Adrenal gland (tissue), 12 donors: Measurements from ENCODE around the gene KRTAP4-2. TPM values are rescaled to one million over a fixed set of nuclear protein-coding genes. Genes with fewer than 3 reads are reported as not detected.

Experiments used
- DNase-seq, 7 donors: peaks; one replicate each; pipeline ENCODE4 v3.0.0-alpha.2; 2019 to 2020
- H3K27ac ChIP-seq, 5 donors: fragments of 200-600 bp; sonication (generic) in 4 of 5; 1 replicate in 3 of 5; 2 replicates in 2 of 5; pipeline versions ENCODE4 v1.5.1 to v1.8.0; 2016 to 2020; ENCODE audit warnings: mild to moderate bottlenecking in 1 of 5
- H3K27me3 ChIP-seq: fragments of 200-600 bp; 2 replicates; pipeline ENCODE4 v1.8.0; 2021
- H3K36me3 ChIP-seq, 2 donors: fragments of 200-600 bp; replicated peaks in 1 of 2; 1 replicate in 1 of 2; 2 replicates in 1 of 2; pipeline versions ENCODE4 v1.5.1 to v1.8.0; 2018 to 2022
- H3K4me1 ChIP-seq, 2 donors: fragments of 200-600 bp; replicated peaks in 1 of 2; 1 replicate in 1 of 2; 2 replicates in 1 of 2; pipeline versions ENCODE4 v1.5.1 to v1.8.0; 2018 to 2021
- H3K4me3 ChIP-seq, 4 donors: fragments of 200-600 bp; sonication (generic) in 3 of 4; one replicate each; pipeline ENCODE4 v1.5.1; 2016 to 2018
- H3K9me3 ChIP-seq, 3 donors: fragments of 200-600 bp; sonication (generic) in 1 of 3; replicated peaks in 1 of 3; 1 replicate in 2 of 3; 2 replicates in 1 of 3; pipeline versions ENCODE4 v1.5.1 to v1.8.0; 2016 to 2021
- POLR2A ChIP-seq, 2 donors: fragments of 450-650 bp; IDR thresholded peaks; one replicate each; pipeline ENCODE4 v1.6.1; 2017; ENCODE audit warnings: antibody characterized with exemption in 2 of 2, mild to moderate bottlenecking in 2 of 2, moderate library complexity in 1 of 2
- WGBS, 4 donors: extraction: QIAGEN DNeasy Blood & Tissue Kit in 2 of 4; methylation state at CpG; one replicate each; pipeline versions ENCODE4 v1.1.5 to v1.1.7; 2013 to 2017; 5-methylcytosine and 5-hydroxymethylcytosine counted together
- intact Hi-C, 2 donors: fragments of 100-400 bp; cut with DNase I; formaldehyde crosslinking; loops; one replicate each; pipeline versions ENCODE4 v1.14.1 to v1.15.0; 2022 to 2023
- polyA plus RNA-seq, 3 donors: library from polyadenylated mRNA; stranded (reverse); fragments of 200-250 nt in 2 of 3; fragments of 350-450 nt in 1 of 3; fragmentation: Illumina TruSeq in 1 of 3; extraction: RNeasy Lipid Tissue Mini Kit (QIAGEN cat#74804) in 1 of 3; gene quantifications; one replicate each; pipeline ENCODE4 v1.2.3, GENCODE V29; 2013 to 2014
- total RNA-seq, 9 donors: library from RNA; depleted of rRNA in 4 of 9; stranded (reverse); fragments of >200 nt in 4 of 9; fragments of 120-200 nt in 1 of 9; fragmentation: NEBNext Ultra II Directional in 1 of 9; extraction: Animal tissue kit (Norgen Biotek cat#: 25700) in 1 of 9; gene quantifications; one replicate each; pipeline versions ENCODE4 v1.1.0 to v1.2.4, GENCODE V29; 2013 to 2023
- TF ChIP-seq, protein P1 (sequence below), 6 experiments: fragments of 450-650 bp in 4 of 6; fragments of 200-600 bp in 2 of 6; sonication (generic) in 1 of 6; IDR thresholded peaks; 1 replicate in 5 of 6; 2 replicates in 1 of 6; pipeline versions ENCODE4 v1.5.1 to v1.8.0; 2016 to 2021; ENCODE audit warnings: antibody characterized with exemption in 6 of 6, mild to moderate bottlenecking in 2 of 6, moderate library complexity in 1 of 6
- donor health status: healthy with polysubstance abuse.
- donor health status: Bipolar disorder and iron deficiency.
- donor health status: DM: yes; HTN: yes; CAD: no.
- donor health status: DM: no; HTN: no; CAD: no.
- donor health status: DM: no; HTN: no; CAD: no.
- donor health status: DM: yes; HTN: yes; CAD: no.

Gene KRTAP4-2
- total and polyA plus RNA-seq, 12 donors: not detected

DNA sequence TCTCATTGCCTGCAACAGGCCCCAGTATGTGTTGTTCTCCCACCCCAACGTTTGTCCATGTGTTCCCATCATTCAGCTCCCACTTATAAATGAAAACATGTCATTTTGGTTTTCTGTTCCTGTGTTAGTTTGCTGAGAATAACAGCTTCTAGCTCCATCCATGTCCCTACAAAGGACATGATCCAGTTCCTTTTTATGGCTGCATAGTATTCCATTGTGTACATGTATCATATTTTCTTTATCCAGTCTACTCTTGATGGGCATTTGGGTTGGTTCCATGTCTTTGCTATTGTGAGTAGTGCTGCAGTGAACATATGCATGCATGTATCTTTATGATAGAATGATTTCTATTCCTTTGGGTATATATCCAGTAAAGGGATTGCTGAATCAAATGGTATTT lies 37.7 kb upstream of the KRTAP4-2 start:
- intact Hi-C loops: no loop called here
- 58 to 87% (median 66%) methylated on average over 1 of the region's 1 CpG for WGBS, 4 donors
- DNase-seq: no peak

DNA sequence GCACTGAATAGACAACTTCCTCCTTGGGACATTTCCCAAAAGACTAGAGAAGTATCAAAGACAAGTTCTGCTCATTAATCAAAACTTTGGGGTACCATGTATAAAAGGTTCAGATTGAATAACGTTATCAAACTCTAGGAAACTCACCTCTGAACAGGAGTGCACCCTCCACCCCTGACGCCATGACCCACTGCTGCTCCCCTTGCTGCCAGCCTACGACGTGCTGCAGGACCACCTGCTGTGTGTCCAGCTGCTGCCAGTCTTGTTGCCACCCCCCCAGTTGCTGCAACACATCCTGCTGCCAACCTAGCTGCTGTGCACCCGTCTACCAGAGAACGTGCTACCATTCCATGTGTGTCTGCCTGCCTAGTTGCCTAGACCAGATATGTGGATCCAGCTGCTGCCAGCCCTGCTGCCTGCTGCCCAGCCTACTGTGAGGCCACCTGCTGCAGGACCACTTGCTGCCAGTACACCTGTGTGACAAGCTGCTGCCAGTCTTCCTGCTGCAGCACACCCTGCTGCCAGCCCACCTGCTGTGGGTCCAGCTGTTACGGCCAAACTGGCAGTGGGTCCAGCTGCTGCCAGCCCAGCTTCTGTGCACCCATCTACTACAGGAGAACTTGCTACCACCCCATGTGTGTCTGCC lies 34.6 kb upstream of the KRTAP4-2 start:
- no peak for DNase-seq
- Histone ChIP-seq H3K27me3 (peaks cover 11% of the 10 kb centered on the region), H3K9me3 (peaks cover 0 to 6% (median 0%) of the 10 kb centered on the region in 3 donors), H3K27ac (no peak overlapping the region), H3K4me1 (no peaks in the 10 kb centered on the region), H3K4me3 (no peak overlapping the region), H3K36me3 (no peaks in the 10 kb centered on the region)
- TF ChIP-seq, protein P1, sequence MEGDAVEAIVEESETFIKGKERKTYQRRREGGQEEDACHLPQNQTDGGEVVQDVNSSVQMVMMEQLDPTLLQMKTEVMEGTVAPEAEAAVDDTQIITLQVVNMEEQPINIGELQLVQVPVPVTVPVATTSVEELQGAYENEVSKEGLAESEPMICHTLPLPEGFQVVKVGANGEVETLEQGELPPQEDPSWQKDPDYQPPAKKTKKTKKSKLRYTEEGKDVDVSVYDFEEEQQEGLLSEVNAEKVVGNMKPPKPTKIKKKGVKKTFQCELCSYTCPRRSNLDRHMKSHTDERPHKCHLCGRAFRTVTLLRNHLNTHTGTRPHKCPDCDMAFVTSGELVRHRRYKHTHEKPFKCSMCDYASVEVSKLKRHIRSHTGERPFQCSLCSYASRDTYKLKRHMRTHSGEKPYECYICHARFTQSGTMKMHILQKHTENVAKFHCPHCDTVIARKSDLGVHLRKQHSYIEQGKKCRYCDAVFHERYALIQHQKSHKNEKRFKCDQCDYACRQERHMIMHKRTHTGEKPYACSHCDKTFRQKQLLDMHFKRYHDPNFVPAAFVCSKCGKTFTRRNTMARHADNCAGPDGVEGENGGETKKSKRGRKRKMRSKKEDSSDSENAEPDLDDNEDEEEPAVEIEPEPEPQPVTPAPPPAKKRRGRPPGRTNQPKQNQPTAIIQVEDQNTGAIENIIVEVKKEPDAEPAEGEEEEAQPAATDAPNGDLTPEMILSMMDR (IDR thresholded peaks at IDR 0.05): no peak
- TF ChIP-seq POLR2A (IDR thresholded peaks at IDR 0.05): no peak
- intact Hi-C loops: no loop called here
- WGBS, 4 donors: 70 to 75% (median 73%) methylated on average over 5 to 7 of the region's 7 CpGs

More for the DNA sequence above, 37.7 kb upstream of the KRTAP4-2 start:
- Histone ChIP-seq H3K36me3 (no peaks in the 10 kb centered on the region), H3K4me1 (no peaks in the 10 kb centered on the region), H3K4me3 (no peak overlapping the region), H3K27ac (no peak overlapping the region), H3K27me3 (peaks cover 2% of the 10 kb centered on the region), H3K9me3 (no peaks in the 10 kb centered on the region)
- TF ChIP-seq, protein P1 (IDR thresholded peaks at IDR 0.05): no peak
- no peak for TF ChIP-seq POLR2A (IDR thresholded peaks at IDR 0.05)

- DNase-seq: no peak
- Histone ChIP-seq H3K27me3 (peaks cover 11% of the 10 kb centered on the region), H3K4me1 (no peaks in the 10 kb centered on the region), H3K9me3 (peaks cover 0 to 6% (median 0%) of the 10 kb centered on the region in 3 donors), H3K27ac (no peak overlapping the region), H3K36me3 (no peaks in the 10 kb centered on the region), H3K4me3 (no peak overlapping the region)
- intact Hi-C loops: no loop called here
- TF ChIP-seq POLR2A (IDR thresholded peaks at IDR 0.05): no peak
- TF ChIP-seq, protein P1 (IDR thresholded peaks at IDR 0.05): no peak
- 30 to 51% (median 42%) methylated on average over 1 of the region's 1 CpG for WGBS, 4 donors
These were observed 33.9 kb upstream of the KRTAP4-2 start for GRCh38 chr17:41211845-41212466.

DNA sequence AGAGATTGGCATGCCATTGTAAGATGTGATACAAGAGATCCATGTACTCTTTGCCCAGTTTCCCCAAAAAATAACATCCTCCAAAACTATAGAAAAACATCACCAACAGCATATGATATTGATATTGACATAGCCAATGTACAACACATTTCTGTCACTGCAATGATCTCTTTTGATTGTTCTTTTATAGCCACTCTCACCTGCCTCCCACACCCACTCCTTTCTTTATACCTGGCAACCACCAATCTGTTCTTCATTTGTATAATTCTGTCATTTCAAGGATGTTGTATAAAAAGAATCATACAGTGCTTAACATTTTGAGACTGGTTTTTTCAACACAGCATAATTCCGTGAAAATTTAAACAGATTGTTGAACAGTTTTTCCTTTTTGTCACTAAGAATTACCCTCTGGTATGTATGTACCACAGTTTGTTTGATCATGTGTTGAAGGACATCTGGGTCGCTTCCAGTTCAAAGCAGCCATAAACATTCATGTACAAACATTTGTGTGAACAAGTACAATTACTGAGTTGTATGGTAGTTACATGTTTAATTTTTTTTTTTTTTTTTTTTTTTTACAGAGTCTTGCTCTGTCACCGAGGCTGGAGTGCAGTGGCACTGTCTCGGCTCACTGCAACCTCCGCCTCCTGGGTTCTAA lies 21.5 kb upstream of the KRTAP4-2 start:
- H3K36me3 ChIP-seq: no peaks in the 10 kb centered on the region
- no peaks in the 10 kb centered on the region for H3K27me3 ChIP-seq
- TF ChIP-seq, protein P1 (IDR thresholded peaks at IDR 0.05): no peak
- TF ChIP-seq POLR2A (IDR thresholded peaks at IDR 0.05): no peak
- 51 to 71% (median 61%) methylated on average over 5 of the region's 5 CpGs for WGBS, 4 donors
- H3K9me3 ChIP-seq: no peaks in the 10 kb centered on the region
- no peak overlapping the region for H3K27ac ChIP-seq
- no peak overlapping the region for H3K4me3 ChIP-seq
- no peaks in the 10 kb centered on the region for H3K4me1 ChIP-seq
- DNase-seq: no peak
- intact Hi-C loops: no loop called here
